GM23338 (cell line): Measurements from ENCODE around the gene FHAD1. TPM values are rescaled to one million over a fixed set of nuclear protein-coding genes. Genes with fewer than 3 reads are reported as not detected.

ENCODE experiments used
- ATAC-seq: fragments of 200-7000 bp; cut with Tn5 transposase; 3 replicates; pipeline ENCODE4 v1.9.1; 2020
- DNase-seq: peaks from one replicate; pipeline ENCODE4 v3.0.0-alpha.2; 2015; ENCODE audit warnings: low spot score
- H2AFZ ChIP-seq: fragments of 200-600 bp; sonication (generic); 2 replicates; pipeline ENCODE4 v1.8.0; 2016; ENCODE audit warnings: antibody characterized with exemption, mild to moderate bottlenecking, moderate library complexity
- H3F3A ChIP-seq: fragments of 200-600 bp; sonication (generic); replicated peaks from 2 replicates; pipeline ENCODE4 v1.8.0; 2017; ENCODE audit warnings: antibody characterized with exemption, mixed run types, low read depth
- H3K27ac ChIP-seq: fragments of 200-600 bp; sonication (generic); 2 replicates; pipeline ENCODE4 v1.6.1; 2016; ENCODE audit warnings: low read depth
- H3K27me3 ChIP-seq: fragments of 200-600 bp; sonication (generic); 2 replicates; pipeline ENCODE4 v1.8.0; 2016; ENCODE audit warnings: mild to moderate bottlenecking, mixed run types, moderate library complexity; ENCODE audit not compliant: insufficient read depth
- H3K36me3 ChIP-seq: fragments of 200-600 bp; sonication (generic); 2 replicates; pipeline ENCODE4 v1.8.0; 2016; ENCODE audit warnings: mild to moderate bottlenecking; ENCODE audit not compliant: insufficient read depth
- H3K4me1 ChIP-seq: fragments of 200-600 bp; sonication (generic); 2 replicates; pipeline ENCODE4 v1.8.0; 2016; ENCODE audit warnings: mild to moderate bottlenecking, moderate library complexity; ENCODE audit not compliant: insufficient read depth
- H3K4me2 ChIP-seq: fragments of 200-600 bp; sonication (generic); 2 replicates; pipeline ENCODE4 v1.7.1; 2017; ENCODE audit warnings: mixed run types
- H3K4me3 ChIP-seq: fragments of 200-600 bp; sonication (generic); 2 replicates; pipeline ENCODE4 v1.6.1; 2016; ENCODE audit warnings: mixed run types
- H3K79me2 ChIP-seq: fragments of 200-600 bp; sonication (generic); replicated peaks from 2 replicates; pipeline ENCODE4 v1.8.0; 2017; ENCODE audit warnings: mild to moderate bottlenecking; ENCODE audit not compliant: insufficient read depth
- H3K9me2 ChIP-seq: fragments of 200-600 bp; sonication (generic); 2 replicates; pipeline ENCODE4 v1.8.0; 2017; ENCODE audit not compliant: insufficient read depth
- H4K20me1 ChIP-seq: fragments of 200-600 bp; sonication (generic); replicated peaks from 2 replicates; pipeline ENCODE4 v1.8.0; 2017; ENCODE audit warnings: mild to moderate bottlenecking; ENCODE audit not compliant: insufficient read depth
- H3K27ac Mint-ChIP-seq: 2 replicates; pipeline ENCODE4 v1.8.0; 2020; ENCODE audit warnings: inconsistent platforms, mild to moderate bottlenecking, moderate library complexity, mixed read lengths
- H3K27me3 Mint-ChIP-seq: 3 replicates; pipeline ENCODE4 v1.8.0; 2022; ENCODE audit warnings: low read depth, mild to moderate bottlenecking, moderate library complexity, mixed read lengths, inconsistent platforms; ENCODE audit not compliant: insufficient read depth, poor library complexity
- H3K36me3 Mint-ChIP-seq: 3 replicates; pipeline ENCODE4 v1.8.0; 2021; ENCODE audit warnings: low read depth, mild to moderate bottlenecking, inconsistent platforms, moderate library complexity, mixed read lengths
- H3K4me1 Mint-ChIP-seq: 3 replicates; pipeline ENCODE4 v1.8.0; 2020; ENCODE audit warnings: mild to moderate bottlenecking, inconsistent platforms, mixed read lengths
- H3K4me3 Mint-ChIP-seq: 3 replicates; pipeline ENCODE4 v1.8.0; 2021; ENCODE audit warnings: moderate library complexity, mild to moderate bottlenecking, inconsistent platforms, mixed read lengths
- H3K9me3 Mint-ChIP-seq: 3 replicates; pipeline ENCODE4 v1.8.0; 2020; ENCODE audit warnings: moderate library complexity, mild to moderate bottlenecking, inconsistent platforms, mixed read lengths
- CREB1 ChIP-seq: fragments of 250-450 bp; sonication (Bioruptor Pico); IDR thresholded peaks from 2 replicates; pipeline ENCODE4 v1.5.0; 2020; ENCODE audit warnings: low read depth, mild to moderate bottlenecking, moderate library complexity
- CTCF ChIP-seq, 2 experiments: fragments of 200-600 bp in 1 of 2; sonication (generic) in 1 of 2; conservative IDR thresholded peaks; 2 replicates each; pipeline versions ENCODE4 v1.5.1 to v1.6.1; 2016 to 2017; ENCODE audit warnings: antibody characterized with exemption in 2 of 2, low read depth in 2 of 2, mild to moderate bottlenecking in 2 of 2, moderate library complexity in 1 of 2
- EZH2 ChIP-seq: fragments of 200-600 bp; sonication (generic); IDR thresholded peaks from one replicate; pipeline ENCODE4 v1.8.0; 2017; ENCODE audit warnings: antibody characterized with exemption, mild to moderate bottlenecking, low read depth; ENCODE audit not compliant: unreplicated experiment
- EZH2phosphoT487 ChIP-seq: fragments of 200-600 bp; sonication (generic); IDR thresholded peaks from one replicate; pipeline ENCODE4 v1.8.1; 2018; ENCODE audit warnings: antibody characterized with exemption; ENCODE audit not compliant: unreplicated experiment
- JUNB ChIP-seq: IDR thresholded peaks from one replicate; pipeline ENCODE4 v1.6.1; 2016; ENCODE audit warnings: antibody characterized with exemption; ENCODE audit not compliant: unreplicated experiment
- STAT1 ChIP-seq: IDR thresholded peaks from one replicate; pipeline ENCODE4 v1.6.1; 2016; ENCODE audit warnings: antibody characterized with exemption; ENCODE audit not compliant: unreplicated experiment
- ZNF114 ChIP-seq: fragments of 250-450 bp; sonication (Bioruptor Pico); IDR thresholded peaks from 2 replicates; pipeline ENCODE4 v1.5.0; 2020; ENCODE audit warnings: mild to moderate bottlenecking, moderate library complexity
- ZNF331 ChIP-seq: fragments of 250-450 bp; sonication (Bioruptor Pico); IDR thresholded peaks from 2 replicates; pipeline ENCODE4 v1.5.0; 2020; ENCODE audit warnings: low read depth, mild to moderate bottlenecking, moderate library complexity
- polyA plus RNA-seq: library from polyadenylated mRNA; unstranded; fragments of >200 nt; fragmentation: Nextera tagmentation; extraction: Ambion mirVana; gene quantifications from 2 replicates; pipeline ENCODE4 v1.2.1, GENCODE V29; 2016
- total RNA-seq: library from RNA; depleted of rRNA; stranded (reverse); fragments of >200 nt; shearing (Covaris generic); gene quantifications from 2 replicates; pipeline ENCODE4 v1.2.3, GENCODE V29; 2014
- TF ChIP-seq, protein P1 (sequence below): fragments of 250-450 bp; sonication (Bioruptor Pico); IDR thresholded peaks from 2 replicates; pipeline ENCODE4 v1.5.0; 2020; ENCODE audit warnings: mild to moderate bottlenecking, moderate library complexity
- TF ChIP-seq, protein P2 (sequence below): IDR thresholded peaks from one replicate; pipeline ENCODE4 v1.6.1; 2018; ENCODE audit warnings: antibody characterized with exemption; ENCODE audit not compliant: unreplicated experiment
- TF ChIP-seq, protein P3 (sequence below): IDR thresholded peaks from 2 replicates; pipeline ENCODE4 v1.6.1; 2016; ENCODE audit warnings: antibody characterized with exemption

Gene FHAD1
- total and polyA plus RNA-seq, 2 experiments from 2014 or later: 1.8 to 3.3 TPM

DNA sequence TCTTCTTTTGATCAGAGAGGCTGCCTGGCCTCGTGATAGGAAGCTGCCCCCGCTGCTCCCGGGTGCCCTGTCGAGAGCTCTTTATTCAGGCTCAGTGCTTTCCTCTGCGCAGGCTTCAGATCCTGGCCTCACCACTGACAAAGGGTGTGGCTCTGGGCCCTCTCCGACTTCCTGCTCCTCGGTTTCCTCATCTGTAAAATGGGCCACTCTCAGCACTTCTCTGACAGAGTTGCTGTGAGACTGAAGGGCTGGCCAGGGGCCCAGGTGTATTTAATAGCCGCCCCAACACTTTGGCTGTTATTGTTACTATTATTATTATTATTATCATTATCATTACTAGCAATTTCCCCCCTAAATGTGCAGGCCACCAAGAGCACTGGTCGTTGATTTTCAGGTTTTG lies 101.6 kb downstream of the FHAD1 start:
- Histone ChIP-seq H3K36me3 (no peaks in the 10 kb centered on the region), H3K4me2 (no peak overlapping the region), H4K20me1 (no peaks in the 10 kb centered on the region), H3K4me3 (no peak overlapping the region), H3K9me2 (no peaks in the 10 kb centered on the region), H3K27me3 (no peaks in the 10 kb centered on the region), H3K27ac (no peak overlapping the region), H3F3A (no peaks in the 10 kb centered on the region), H2AFZ (no peak overlapping the region), H3K4me1 (no peaks in the 10 kb centered on the region), H3K79me2 (no peaks in the 10 kb centered on the region)
- H3K4me1 Mint-ChIP-seq: no peaks in the 10 kb centered on the region
- no peak for ATAC-seq
- H3K9me3 Mint-ChIP-seq: no peaks in the 10 kb centered on the region
- no peak for DNase-seq
- no peak overlapping the region for H3K27ac Mint-ChIP-seq
- peaks cover 10% of the 10 kb centered on the region for H3K27me3 Mint-ChIP-seq
- H3K4me3 Mint-ChIP-seq: no peak overlapping the region
- H3K36me3 Mint-ChIP-seq: no peaks in the 10 kb centered on the region
- TF ChIP-seq, protein P1, sequence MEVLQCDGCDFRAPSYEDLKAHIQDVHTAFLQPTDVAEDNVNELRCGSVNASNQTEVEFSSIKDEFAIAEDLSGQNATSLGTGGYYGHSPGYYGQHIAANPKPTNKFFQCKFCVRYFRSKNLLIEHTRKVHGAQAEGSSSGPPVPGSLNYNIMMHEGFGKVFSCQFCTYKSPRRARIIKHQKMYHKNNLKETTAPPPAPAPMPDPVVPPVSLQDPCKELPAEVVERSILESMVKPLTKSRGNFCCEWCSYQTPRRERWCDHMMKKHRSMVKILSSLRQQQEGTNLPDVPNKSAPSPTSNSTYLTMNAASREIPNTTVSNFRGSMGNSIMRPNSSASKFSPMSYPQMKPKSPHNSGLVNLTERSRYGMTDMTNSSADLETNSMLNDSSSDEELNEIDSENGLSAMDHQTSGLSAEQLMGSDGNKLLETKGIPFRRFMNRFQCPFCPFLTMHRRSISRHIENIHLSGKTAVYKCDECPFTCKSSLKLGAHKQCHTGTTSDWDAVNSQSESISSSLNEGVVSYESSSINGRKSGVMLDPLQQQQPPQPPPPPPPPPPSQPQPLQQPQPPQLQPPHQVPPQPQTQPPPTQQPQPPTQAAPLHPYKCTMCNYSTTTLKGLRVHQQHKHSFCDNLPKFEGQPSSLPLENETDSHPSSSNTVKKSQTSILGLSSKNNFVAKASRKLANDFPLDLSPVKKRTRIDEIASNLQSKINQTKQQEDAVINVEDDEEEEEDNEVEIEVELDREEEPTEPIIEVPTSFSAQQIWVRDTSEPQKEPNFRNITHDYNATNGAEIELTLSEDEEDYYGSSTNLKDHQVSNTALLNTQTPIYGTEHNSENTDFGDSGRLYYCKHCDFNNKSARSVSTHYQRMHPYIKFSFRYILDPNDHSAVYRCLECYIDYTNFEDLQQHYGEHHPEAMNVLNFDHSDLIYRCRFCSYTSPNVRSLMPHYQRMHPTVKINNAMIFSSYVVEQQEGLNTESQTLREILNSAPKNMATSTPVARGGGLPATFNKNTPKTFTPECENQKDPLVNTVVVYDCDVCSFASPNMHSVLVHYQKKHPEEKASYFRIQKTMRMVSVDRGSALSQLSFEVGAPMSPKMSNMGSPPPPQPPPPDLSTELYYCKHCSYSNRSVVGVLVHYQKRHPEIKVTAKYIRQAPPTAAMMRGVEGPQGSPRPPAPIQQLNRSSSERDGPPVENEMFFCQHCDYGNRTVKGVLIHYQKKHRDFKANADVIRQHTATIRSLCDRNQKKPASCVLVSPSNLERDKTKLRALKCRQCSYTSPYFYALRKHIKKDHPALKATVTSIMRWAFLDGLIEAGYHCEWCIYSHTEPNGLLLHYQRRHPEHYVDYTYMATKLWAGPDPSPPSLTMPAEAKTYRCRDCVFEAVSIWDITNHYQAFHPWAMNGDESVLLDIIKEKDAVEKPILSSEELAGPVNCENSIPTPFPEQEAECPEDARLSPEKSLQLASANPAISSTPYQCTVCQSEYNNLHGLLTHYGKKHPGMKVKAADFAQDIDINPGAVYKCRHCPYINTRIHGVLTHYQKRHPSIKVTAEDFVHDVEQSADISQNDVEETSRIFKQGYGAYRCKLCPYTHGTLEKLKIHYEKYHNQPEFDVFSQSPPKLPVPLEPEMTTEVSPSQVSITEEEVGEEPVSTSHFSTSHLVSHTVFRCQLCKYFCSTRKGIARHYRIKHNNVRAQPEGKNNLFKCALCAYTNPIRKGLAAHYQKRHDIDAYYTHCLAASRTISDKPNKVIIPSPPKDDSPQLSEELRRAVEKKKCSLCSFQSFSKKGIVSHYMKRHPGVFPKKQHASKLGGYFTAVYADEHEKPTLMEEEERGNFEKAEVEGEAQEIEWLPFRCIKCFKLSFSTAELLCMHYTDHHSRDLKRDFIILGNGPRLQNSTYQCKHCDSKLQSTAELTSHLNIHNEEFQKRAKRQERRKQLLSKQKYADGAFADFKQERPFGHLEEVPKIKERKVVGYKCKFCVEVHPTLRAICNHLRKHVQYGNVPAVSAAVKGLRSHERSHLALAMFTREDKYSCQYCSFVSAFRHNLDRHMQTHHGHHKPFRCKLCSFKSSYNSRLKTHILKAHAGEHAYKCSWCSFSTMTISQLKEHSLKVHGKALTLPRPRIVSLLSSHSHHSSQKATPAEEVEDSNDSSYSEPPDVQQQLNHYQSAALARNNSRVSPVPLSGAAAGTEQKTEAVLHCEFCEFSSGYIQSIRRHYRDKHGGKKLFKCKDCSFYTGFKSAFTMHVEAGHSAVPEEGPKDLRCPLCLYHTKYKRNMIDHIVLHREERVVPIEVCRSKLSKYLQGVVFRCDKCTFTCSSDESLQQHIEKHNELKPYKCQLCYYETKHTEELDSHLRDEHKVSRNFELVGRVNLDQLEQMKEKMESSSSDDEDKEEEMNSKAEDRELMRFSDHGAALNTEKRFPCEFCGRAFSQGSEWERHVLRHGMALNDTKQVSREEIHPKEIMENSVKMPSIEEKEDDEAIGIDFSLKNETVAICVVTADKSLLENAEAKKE (CRISPR knock-in tag): no peak
- no peak for TF ChIP-seq STAT1
- TF ChIP-seq, protein P2, sequence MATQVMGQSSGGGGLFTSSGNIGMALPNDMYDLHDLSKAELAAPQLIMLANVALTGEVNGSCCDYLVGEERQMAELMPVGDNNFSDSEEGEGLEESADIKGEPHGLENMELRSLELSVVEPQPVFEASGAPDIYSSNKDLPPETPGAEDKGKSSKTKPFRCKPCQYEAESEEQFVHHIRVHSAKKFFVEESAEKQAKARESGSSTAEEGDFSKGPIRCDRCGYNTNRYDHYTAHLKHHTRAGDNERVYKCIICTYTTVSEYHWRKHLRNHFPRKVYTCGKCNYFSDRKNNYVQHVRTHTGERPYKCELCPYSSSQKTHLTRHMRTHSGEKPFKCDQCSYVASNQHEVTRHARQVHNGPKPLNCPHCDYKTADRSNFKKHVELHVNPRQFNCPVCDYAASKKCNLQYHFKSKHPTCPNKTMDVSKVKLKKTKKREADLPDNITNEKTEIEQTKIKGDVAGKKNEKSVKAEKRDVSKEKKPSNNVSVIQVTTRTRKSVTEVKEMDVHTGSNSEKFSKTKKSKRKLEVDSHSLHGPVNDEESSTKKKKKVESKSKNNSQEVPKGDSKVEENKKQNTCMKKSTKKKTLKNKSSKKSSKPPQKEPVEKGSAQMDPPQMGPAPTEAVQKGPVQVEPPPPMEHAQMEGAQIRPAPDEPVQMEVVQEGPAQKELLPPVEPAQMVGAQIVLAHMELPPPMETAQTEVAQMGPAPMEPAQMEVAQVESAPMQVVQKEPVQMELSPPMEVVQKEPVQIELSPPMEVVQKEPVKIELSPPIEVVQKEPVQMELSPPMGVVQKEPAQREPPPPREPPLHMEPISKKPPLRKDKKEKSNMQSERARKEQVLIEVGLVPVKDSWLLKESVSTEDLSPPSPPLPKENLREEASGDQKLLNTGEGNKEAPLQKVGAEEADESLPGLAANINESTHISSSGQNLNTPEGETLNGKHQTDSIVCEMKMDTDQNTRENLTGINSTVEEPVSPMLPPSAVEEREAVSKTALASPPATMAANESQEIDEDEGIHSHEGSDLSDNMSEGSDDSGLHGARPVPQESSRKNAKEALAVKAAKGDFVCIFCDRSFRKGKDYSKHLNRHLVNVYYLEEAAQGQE: no peak
- TF ChIP-seq ZNF331: no peak
- no peak for TF ChIP-seq EZH2phosphoT487
- no peak for TF ChIP-seq JUNB
- no peak for TF ChIP-seq ZNF114 (CRISPR knock-in tag)
- TF ChIP-seq, protein P3, sequence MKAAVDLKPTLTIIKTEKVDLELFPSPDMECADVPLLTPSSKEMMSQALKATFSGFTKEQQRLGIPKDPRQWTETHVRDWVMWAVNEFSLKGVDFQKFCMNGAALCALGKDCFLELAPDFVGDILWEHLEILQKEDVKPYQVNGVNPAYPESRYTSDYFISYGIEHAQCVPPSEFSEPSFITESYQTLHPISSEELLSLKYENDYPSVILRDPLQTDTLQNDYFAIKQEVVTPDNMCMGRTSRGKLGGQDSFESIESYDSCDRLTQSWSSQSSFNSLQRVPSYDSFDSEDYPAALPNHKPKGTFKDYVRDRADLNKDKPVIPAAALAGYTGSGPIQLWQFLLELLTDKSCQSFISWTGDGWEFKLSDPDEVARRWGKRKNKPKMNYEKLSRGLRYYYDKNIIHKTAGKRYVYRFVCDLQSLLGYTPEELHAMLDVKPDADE: no peak
- TF ChIP-seq CTCF (conservative IDR thresholded peaks at IDR 0.05; ENCODE audit: low read depth in 2 of 2): no peak
- no peak for TF ChIP-seq CREB1 (CRISPR knock-in tag)
- TF ChIP-seq EZH2: no peak
